Bone marrow (tissue), 2 donors: ENCODE results near the gene TC2N.
"Not testable (repeated sequence)": the region's sequence is repeated elsewhere in the genome, so short reads cannot be mapped to it uniquely, and the experiment has no call there.

Source experiments
- DNase-seq, 2 donors: peaks; one replicate each; lab custom pipeline; 2025; lab: John Stamatoyannopoulos, UW

TC2N gene

DNA sequence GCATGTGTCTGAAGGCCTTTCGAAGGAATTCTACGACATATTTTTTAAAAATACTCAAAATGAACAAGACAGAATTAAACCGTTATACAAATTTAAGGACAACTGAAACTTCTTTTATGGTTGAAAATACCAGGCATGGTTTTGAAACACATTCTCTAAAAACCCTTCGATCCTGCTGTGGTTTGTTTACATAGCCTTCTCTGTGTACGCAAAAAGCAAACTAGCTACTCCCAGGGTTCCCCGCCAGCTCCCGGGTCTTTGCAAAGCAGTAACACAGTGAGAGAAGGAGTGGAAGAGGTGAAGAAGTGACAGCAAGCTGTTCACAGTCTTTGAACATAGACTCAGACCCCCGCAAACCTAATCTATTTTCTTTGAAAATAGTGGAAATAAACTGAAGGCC lies 2.2 kb upstream of the TC2N start:
- no peak for DNase-seq

DNA sequence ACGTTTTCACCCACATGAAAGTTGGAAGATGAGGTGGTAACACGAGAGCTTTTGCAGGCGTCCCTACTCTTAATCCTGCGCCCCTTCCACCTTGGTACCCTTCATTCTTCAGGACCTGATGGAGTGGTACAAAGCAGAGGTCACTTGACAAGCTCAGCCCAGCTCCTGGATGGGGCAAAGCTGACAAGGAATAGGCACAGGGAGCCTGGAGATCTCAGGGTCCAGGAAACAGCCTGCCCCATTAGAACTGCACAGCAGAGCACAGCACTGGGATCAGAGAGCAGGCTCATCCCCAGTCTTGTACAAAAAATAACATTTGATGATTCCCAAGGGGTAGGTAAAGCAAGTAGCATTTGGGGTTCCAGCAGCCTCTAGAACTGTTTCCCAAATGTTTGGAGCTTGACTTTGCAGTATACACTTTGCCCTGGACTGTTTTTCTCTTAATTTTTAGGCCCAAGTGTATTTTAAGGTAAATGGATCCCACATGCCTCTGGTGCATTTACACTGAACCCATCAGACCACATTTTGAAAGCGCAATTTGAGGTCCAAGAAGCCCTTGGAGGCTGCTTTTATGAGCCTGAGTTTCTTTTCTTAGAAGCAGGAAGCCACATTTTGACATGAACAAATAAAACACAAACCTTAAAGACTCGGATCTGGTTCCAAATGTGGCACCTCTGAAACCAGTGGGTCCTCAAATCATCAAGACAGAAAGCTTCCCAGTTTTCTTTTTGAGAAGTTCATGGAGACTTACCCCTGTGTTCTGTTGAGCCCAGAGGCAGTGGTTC lies 633 bp downstream of the TC2N start:
- DNase-seq = no peak

DNA sequence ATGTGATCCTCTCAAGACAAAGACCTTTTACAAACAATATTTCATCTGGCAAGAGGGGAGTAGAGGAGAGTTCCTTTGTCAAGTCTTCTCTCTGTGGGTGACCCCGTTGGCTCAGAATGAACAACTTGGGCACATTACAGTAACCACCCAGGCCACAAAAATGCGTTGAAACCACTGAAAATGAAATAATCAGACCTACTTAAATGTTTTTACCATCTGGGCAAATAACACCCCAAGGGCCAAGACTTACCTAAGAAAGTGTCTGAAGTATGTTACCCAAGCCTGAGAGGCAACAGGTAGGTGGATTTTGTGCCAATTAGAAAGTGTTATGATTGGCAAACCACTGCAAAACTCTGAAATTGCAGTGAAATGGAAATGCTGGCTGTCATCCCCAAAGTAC lies 1.3 kb downstream of the TC2N start:
- no peak for DNase-seq

DNA sequence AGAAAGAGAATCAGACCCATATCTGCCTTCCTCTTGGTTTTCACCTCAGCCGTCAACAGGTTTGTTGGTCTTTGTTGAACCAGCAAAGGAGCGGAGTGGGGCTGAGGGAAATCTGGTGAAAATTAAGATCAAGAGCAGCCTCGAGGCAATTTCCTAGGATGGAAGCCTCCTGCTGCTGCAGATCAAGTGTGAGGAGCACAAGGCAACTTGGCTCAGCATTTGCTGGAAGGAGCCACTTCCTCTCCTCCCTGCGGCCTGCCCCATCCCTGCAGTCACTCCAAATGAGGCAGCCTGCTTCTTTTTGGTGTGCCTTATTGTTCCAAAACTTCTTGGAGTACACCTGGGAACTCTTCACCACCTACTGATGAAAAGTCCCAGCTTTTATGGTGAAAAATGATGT lies 4.9 kb downstream of the TC2N start:
- no peak for DNase-seq

DNA sequence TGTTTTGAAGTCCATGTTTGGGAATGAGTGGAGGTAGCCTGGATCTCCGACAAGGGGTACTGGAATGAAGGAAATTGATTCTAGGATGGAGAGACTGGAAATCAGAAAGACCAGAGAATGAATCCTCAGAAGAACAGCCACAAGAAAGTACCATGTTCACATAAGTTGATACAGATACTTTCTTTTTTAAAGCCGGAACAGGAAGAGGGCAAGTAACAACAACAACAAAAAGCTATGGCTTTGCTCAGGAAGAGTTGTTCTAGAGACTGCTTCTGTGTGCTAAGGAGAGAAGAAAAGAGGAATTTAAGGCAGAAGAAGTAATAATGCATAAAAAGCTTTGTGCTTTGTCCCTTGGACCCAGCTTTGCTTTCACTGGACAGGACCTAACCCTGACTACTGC lies 6.2 kb downstream of the TC2N start:
- no peak for DNase-seq

DNA sequence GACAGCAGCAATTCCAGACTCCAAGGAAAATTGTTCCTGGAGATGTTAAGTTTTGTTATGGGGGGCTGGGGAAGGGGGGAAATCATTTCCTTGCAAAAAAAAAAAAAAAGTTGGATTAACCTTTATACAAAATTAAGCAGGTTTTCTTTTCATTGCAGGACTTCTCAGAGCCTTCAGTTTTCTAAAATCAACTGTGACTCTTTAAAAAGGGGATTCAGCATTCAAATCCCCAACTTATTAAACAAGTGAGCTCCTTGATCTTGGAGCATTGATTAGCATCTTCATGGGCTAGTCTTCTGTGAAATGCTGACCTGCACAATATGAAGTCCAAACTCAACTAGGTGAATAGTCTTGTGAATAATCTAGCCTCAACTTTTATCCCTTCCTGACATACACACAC lies 7.1 kb downstream of the TC2N start:
- DNase-seq = no peak

DNA sequence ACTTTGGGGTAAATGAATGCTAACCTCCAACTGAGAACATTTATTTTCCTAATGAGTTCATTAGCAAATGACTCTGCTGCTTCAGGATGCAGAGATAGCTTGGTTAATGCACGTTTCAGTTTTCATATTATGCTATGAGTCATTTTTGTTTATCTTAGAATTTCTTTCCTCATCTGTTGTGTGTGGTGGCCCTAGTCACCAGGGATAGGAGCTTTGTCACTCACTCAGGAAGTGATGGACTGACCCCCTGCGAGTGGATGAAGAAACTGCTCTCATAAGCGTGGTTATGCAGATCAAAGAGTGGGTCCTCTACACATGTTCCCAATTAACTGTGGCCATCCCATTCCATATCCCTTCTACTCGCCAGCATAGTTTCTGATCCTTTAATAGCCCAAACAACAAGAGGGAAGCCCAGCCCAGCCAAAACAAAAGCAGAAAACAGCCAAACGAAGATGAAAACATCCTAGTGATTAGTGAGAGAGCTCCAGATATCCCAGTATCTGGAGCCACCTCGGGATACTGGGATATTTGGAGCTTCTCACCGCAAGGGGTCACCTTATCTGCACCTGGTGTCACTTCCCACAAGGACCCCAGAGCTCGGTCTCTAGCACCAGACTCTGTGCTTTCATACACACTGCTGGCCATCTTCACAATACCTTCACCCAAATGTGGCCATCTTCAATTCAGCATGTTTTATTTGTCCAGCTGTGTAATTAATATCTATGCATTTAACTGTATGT lies 8.6 kb downstream of the TC2N start:
- DNase-seq = no peak

DNA sequence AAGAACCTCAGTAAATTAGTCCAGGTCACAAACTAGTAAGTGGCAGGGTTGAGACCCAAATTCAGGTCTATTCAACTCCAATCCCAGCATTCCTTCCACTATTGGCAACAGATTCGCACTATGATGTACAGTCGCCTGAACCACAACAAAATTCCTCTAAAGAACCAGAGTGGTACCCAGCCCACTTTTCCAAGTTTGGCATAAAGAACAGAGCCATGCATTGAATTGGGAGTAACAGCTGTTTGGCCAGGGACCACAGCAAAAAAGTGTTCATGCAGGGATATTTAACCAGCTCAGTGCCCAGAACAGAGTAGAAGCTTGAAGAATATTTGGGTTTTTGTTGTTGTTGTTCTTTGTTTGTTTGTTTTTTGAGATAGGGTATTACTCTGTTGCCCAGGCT lies 9.7 kb downstream of the TC2N start:
- DNase-seq = no peak

DNA sequence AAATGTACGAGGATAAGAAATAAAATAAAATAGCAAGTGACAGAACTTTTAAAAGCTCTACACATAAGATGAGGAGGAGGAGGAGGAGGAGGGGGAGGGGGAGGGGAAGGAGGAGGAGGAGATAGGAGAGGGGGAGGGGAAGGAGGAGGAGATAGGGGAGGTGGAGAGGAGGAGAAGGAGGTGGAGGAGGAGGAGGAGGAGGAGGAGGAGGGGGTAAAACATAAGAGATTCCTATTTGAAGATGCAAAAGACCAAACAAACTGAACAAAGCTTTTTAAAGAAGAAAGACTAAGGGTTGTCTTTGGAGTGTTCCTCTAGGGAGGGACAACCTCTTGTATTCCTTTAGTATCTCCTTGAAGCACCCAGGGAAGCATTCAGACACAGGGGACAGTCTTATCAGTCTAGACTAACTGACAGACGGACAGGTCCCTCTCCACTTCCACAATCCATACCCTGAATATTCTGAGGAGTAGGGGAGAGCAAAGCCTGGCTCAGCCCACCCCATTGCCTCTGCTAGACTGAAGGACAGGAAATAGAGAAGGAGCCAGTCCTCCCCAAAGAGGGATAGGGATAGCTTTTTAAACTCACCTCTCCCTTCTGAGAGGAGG lies 12.9 kb downstream of the TC2N start:
- no peak for DNase-seq

DNA sequence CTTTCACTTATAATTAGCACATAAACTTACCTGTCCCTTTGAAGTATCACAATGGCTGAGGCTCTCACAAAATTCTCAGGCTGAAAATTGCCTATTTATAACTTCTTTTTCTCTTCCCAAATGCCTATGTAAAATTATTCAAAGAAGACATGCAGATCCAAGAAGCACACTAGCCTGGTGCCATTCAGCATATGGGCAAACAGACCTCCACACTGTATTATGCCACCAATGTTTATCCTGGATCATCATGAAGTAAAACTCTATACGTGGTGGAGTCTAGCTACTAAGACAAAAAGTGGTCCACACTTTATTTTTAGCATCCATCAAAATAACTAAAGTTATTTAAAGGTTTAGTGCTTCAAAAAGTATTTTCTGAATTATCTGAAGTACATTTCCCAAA lies 15.8 kb downstream of the TC2N start:
- no peak for DNase-seq

DNA sequence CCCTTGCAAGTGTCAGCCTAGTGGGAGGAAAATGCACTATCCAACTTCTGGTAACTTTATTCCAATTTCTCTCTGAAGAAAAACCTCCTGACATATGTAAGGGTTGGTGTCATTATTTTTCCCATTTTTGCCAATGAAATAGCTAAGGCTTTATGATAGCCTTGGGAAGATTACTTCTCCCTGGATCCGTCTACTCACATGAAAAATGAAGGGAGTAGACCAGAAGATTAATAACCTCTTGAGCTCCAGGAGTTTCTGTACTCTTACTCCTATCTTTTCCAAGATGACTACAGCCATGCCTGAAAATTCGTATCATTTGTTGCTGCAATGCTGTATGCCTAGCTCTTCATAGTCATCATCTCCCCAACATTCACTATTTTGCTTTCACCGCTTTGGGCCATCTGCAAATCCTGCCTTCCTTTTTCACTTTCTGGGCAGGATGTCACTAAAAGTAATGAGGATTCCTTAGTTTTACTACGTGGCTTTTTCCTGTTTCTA lies 18.8 kb downstream of the TC2N start:
- no peak for DNase-seq

DNA sequence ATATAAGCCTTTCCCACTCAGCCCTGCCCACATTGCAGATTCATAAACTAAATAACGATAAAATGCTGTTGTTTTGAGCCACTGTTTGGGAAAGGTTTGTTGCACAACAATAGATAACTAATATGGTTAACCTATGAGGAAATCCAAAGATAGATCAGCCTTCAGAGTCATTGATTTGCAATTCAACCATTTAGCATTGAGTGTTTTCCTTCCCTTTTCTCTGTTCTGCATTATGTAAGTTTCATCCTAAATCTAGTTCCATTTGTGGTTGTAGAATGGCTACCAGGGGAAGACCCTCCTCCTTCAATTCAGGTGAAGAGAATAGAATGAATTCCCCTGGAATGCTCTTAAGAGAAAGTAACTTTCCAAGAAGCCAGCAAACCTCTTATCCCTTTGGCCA lies 19.6 kb downstream of the TC2N start:
- no peak for DNase-seq

DNA sequence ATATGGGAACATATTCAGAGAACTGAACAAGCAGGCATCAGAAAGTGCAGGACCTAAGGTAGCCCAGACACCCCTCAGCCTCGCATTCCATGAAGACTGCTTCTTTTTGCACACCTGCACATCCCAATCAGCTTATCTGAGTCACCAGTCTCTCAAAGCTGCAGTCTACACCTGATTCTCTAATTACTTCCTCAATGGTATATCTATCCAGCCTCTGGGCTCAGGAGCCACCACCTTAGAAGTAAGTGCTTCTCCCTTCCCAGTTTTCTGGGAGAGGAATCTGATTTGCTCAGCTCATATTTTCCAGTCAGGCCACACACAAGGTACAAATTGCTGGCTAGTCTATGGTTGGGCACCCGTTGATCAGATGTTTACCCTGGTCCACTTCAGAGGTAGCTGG lies 21.7 kb downstream of the TC2N start:
- DNase-seq = no peak

DNA sequence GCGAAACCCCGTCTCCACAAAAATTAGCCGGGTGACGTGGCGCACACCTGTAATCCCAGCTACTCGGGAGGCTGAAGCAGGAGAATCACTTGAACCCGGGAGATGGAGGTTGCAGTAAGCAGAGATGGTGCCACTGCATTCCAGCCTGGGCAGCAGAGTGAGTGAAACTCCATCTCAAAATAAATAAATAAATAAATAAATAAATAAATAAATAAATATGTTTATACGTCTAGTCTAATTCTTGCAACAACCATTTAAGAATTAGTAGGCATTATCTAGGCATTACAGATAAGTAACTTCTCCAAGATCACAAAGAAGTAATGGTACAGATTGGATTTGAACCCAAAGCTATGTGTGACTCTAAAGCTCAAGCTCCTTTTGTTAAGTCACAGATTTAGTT lies 22.3 kb downstream of the TC2N start:
- DNase-seq = not testable (repeated sequence)

DNA sequence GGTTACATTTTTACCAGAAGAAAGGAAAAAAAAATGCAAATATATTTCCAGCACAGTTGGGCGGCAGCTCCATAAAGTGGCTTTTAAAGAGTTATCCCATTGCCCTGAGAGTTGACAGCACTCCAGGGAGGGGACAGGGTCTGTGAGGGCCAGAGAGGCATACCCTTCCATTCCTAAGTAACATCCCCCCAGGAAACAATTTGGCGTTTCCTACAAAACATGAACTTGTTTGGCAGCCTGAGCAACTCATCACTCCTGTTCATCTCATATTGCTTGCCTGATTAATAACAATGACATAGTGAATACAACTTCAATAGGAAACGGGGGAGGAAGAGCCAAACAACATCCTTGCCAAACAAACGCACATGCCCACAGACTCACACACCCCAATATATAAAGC lies 23.3 kb downstream of the TC2N start:
- no peak for DNase-seq

DNA sequence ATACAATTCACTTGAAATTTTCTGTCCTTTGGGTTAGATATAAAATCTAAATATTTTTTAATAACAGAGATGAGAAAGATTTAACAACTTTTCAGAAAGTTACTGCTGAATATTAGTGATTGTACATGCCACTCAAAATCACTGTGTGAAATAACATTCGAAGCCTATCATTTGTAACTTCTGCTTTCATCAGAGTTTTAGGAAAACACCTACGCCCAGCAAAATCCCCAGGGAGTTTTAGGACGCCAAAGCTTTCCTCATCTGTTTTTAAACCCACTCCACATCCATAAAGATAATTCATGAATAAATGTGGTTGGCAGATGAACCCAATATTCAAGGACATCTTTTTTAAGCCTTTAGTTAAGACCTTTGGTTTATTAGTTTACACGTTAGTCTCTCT lies 23.9 kb downstream of the TC2N start:
- DNase-seq = no peak

DNA sequence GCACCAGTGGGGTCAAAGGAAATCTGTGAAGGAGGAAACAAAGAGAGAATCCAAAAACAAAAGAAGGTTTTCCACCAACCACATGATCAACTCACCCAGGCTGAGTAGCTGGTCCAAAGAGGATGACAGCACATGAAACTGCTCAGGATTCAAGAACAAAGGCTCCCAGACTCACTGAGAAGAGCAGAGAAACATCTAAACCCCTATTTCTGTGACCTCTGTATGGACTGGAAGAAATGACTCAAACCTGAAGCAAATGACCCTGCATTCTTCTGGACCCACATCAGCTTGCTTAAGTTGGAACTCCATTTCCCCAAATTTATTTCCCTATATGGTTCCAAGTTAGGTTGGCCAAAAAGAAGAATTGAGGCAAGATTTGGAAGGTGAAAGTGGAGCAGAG lies 26.3 kb downstream of the TC2N start:
- DNase-seq = no peak

DNA sequence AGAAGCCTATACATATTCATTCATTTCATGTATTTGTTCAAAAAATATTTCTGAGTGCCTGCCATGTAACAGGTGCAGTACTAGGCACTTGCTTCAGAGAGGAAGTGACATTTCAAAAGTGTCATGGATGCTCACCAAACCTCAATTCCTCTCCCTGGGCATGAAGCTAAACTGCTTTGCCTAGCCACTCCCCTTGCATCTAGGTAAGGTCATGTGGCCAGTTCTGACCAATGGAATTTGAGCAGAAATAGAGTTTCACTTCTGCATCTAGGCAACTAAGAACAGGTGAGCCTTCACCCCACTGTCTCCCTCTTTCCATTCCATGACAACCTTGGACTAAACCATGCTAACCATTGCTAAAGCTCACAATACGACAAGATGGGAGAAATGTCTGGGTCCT lies 27.6 kb downstream of the TC2N start:
- no peak for DNase-seq

DNA sequence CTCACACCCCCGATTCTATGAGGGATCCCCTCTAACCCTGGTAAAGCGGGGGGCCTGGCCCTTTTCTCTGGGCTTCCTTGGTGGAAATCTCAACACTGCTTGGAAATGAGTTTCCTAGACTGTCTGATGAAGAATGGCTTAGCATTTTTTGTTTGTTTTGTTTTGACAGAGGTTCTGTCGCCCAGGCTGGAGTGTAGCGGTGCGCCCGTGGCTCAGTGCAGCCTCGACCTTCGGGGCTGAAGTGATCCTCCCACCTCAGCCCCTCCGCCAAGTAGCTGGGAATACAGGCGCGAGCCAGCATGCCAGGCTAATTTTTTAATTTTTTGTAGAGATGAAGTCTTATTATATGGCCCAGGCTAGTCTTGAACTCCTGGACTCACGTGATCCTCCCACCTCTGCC lies 30.3 kb downstream of the TC2N start:
- DNase-seq = no peak

DNA sequence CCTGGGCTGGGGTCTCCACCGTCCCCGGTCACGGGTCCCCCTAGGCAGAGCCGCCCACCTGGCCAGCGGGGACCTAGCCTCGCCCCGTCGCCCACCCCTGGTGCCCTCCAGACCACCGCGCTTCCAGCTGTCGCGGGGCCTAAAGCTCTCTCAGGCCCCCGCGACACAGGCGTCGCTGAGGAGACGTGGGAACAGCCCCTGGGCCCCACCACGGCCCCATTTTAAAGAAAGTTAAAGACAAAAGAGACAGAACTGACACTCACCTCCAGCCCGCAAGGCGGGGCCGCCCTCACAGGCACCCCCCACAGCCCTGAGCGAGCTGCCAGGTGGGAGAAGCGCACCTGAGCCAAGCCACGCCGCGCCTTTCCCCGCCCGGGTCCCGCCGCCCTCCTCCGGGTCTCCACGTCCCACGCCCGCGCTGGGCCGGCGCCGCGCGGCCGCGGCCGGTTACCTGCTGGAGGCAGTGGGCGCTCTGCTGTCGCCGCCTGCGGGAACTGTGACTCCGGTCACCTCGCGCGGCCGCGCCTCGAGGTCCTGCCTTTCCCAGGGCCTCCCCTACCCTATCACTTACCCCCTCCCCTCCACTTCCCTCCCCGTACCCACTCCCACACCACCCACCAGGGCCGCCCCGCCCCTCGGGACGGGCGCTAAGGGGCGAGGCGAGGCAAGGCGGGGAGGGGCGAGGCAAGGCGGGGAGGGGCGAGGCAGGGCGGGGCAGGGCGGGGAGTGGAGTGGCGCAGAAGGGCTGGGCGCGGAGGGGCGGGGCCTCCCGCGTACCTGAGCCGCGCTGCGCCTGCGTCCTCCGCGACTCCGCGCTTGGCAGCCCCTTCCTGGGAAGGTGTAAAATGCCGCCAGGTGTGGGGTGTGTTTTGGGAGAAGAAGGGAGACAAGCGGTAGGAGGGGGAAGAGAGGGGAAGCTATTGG lies 31.2 kb downstream of the TC2N start:
- no peak for DNase-seq

DNA sequence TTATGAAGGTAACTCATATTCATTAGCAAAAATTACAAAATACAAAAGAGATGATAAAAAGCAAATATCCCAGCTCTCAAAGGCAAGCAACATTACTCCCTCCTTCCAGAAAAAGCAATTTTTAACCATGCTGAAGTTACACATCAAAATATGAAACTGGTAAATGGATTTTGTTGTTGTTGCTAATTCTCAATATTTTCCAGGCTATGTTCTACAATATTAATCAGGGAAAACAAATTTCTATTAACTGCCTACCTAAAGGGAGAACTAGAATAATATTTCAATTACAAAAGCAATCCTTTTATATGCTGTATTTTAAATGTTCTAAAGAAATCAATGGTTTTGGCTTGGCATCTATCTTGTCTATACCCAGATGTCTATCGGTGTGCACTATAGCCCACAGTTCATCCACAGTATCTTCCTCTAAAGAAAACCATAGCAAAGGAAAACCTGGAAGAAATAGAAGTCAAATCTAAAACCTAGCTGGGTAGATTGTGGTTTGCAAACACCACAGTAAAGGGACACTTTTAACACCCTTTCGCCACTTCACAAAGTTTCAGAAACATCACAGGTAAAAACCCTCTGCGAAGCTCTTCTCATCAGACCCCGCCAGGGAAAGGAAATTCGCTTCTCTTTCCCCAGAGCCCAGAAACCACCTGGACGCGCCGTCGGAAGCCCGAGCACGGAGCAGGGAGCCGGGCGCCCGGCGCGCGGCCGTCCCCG lies 32.0 kb downstream of the TC2N start:
- no peak for DNase-seq
